Stimulated activated CD4-positive, alpha-beta T cell treated with anti-CD3 and anti-CD28 coated beads, Interleukin-2, amount 100 ng/mL, for 48 hours (primary cell): ENCODE measurements around the gene ZNF692.

Experiments
- DNase-seq, 2 donors: peaks; one replicate each; pipeline ENCODE4 v3.0.0-alpha.2; 2020

The ZNF692 gene

GRCh38 chr1:248824301-248824700 lies 34.6 kb downstream of the ZNF692 start:
- no peak for DNase-seq

GRCh38 chr1:248823517-248824001 lies 35.3 kb downstream of the ZNF692 start:
- no peak for DNase-seq

GRCh38 chr1:248822148-248823032 lies 36.5 kb downstream of the ZNF692 start:
- no peak for DNase-seq

GRCh38 chr1:248821641-248822040 lies 37.2 kb downstream of the ZNF692 start:
- no peak for DNase-seq

GRCh38 chr1:248821101-248821500 lies 37.8 kb downstream of the ZNF692 start:
- no peak for DNase-seq

GRCh38 chr1:248820041-248820585 lies 38.8 kb downstream of the ZNF692 start:
- no peak for DNase-seq

- no peak for DNase-seq
Observed at GRCh38 chr1:248818505-248819374, 40.1 kb downstream of the ZNF692 start.

- no peak for DNase-seq
Observed at GRCh38 chr1:248817065-248817464, 41.8 kb downstream of the ZNF692 start.

GRCh38 chr1:248816042-248816851 lies 42.6 kb downstream of the ZNF692 start:
- DNase-seq = no peak

- DNase-seq = no peak
Observed at GRCh38 chr1:248815407-248816034, 43.4 kb downstream of the ZNF692 start.

GRCh38 chr1:248814351-248814750 lies 44.5 kb downstream of the ZNF692 start:
- DNase-seq = no peak

GRCh38 chr1:248813546-248813945 lies 45.3 kb downstream of the ZNF692 start:
- DNase-seq = no peak

GRCh38 chr1:248812736-248813425 lies 46.0 kb downstream of the ZNF692 start:
- DNase-seq = no peak

- DNase-seq = no peak
Observed at GRCh38 chr1:248811514-248812490, 47.1 kb downstream of the ZNF692 start.

GRCh38 chr1:248810727-248811513 lies 48.0 kb downstream of the ZNF692 start:
- no peak for DNase-seq

- DNase-seq = no peak
Observed at GRCh38 chr1:248810000-248810726, 48.7 kb downstream of the ZNF692 start.

GRCh38 chr1:248808876-248809275 lies 50.0 kb downstream of the ZNF692 start:
- DNase-seq = no peak

GRCh38 chr1:248807067-248807737 lies 51.7 kb downstream of the ZNF692 start:
- peak; percentile 46 to 65 for DNase-seq
